Keratinocyte (primary cell): Measurements from ENCODE around the gene TC2N. TPM values are rescaled to one million over a fixed set of nuclear protein-coding genes. Genes with fewer than 3 reads are reported as not detected.

ENCODE experiments used
- DNase-seq: peaks from one replicate; pipeline ENCODE4 v3.0.0-alpha.2; 2011; ENCODE audit warnings: low read depth, missing footprints, low spot score
- FAIRE-seq: peaks from 2 replicates; lab custom pipeline; 2011; peaks lifted over from hg19 to GRCh38; lab: Jason Lieb, UNC
- H2AFZ ChIP-seq: 2 replicates; pipeline ENCODE4 v1.6.0; 2012; ENCODE audit warnings: low read length, control low read depth, inconsistent platforms; ENCODE audit not compliant: control insufficient read depth
- H3K27ac ChIP-seq: 2 replicates; pipeline ENCODE4 v1.5.1; 2011; ENCODE audit warnings: low read length; ENCODE audit not compliant: control insufficient read depth, insufficient read depth
- H3K27me3 ChIP-seq: 3 replicates; pipeline ENCODE4 v1.6.0; 2011; ENCODE audit warnings: low read length; ENCODE audit not compliant: control insufficient read depth, insufficient read depth; ENCODE audit errors: extremely low read depth
- H3K36me3 ChIP-seq, 2 experiments: 2 replicates in 1 of 2; 3 replicates in 1 of 2; pipeline ENCODE4 v1.5.1; 2011; ENCODE audit warnings: low read length in 2 of 2, mild to moderate bottlenecking in 1 of 2; ENCODE audit not compliant: control insufficient read depth in 2 of 2, insufficient read depth in 2 of 2; ENCODE audit errors: extremely low read depth in 1 of 2
- H3K4me1 ChIP-seq: 3 replicates; pipeline ENCODE4 v1.5.1; 2011; ENCODE audit warnings: low read length; ENCODE audit not compliant: control insufficient read depth, insufficient read depth; ENCODE audit errors: extremely low read depth
- H3K4me2 ChIP-seq: 3 replicates; pipeline ENCODE4 v1.6.0; 2011; ENCODE audit warnings: low read depth, low read length; ENCODE audit not compliant: control insufficient read depth, insufficient read depth; ENCODE audit errors: extremely low read depth
- H3K4me3 ChIP-seq, 3 experiments: fragments of 200-600 bp in 1 of 3; sonication (generic) in 1 of 3; 2 replicates in 2 of 3; 3 replicates in 1 of 3; pipeline ENCODE4 v1.5.1; 2011 to 2016; ENCODE audit warnings: low read length in 3 of 3, mild to moderate bottlenecking in 3 of 3, control low read depth in 2 of 3, inconsistent platforms in 1 of 3, low read depth in 1 of 3, mixed read lengths in 1 of 3, mixed run types in 1 of 3, moderate library complexity in 1 of 3; ENCODE audit not compliant: control insufficient read depth in 2 of 3, insufficient read depth in 2 of 3; ENCODE audit errors: extremely low read depth in 1 of 3
- H3K79me2 ChIP-seq: 2 replicates; pipeline ENCODE4 v1.6.0; 2012; ENCODE audit warnings: low read length; ENCODE audit not compliant: control insufficient read depth, insufficient read depth
- H3K9ac ChIP-seq: 3 replicates; pipeline ENCODE4 v1.6.0; 2011; ENCODE audit warnings: low read length; ENCODE audit not compliant: control insufficient read depth, insufficient read depth; ENCODE audit errors: extremely low read depth
- H3K9me1 ChIP-seq: 3 replicates; pipeline ENCODE4 v1.6.0; 2011; ENCODE audit warnings: low read length; ENCODE audit not compliant: control insufficient read depth, insufficient read depth; ENCODE audit errors: extremely low read depth
- H3K9me3 ChIP-seq: 2 replicates; pipeline ENCODE4 v1.5.1; 2012; ENCODE audit warnings: low read depth, low read length; ENCODE audit not compliant: control insufficient read depth
- H4K20me1 ChIP-seq: 3 replicates; pipeline ENCODE4 v1.6.0; 2011; ENCODE audit warnings: low read length; ENCODE audit not compliant: control insufficient read depth, insufficient read depth; ENCODE audit errors: extremely low read depth
- EZH2 ChIP-seq: IDR thresholded peaks from one replicate; pipeline ENCODE4 v1.6.1; 2012; ENCODE audit warnings: inconsistent platforms, mild to moderate bottlenecking, low read length, moderate library complexity
- dilution Hi-C: fragments of 300-500 bp; cut with MboI; formaldehyde crosslinking; loops from one replicate; pipeline ENCODE4 v1.7.0; 2020; ENCODE audit warnings: low sequenced_read_pairs; ENCODE audit not compliant: extremely low pct_ligation_motif_present
- polyA plus RNA-seq, 5 experiments: library from polyadenylated mRNA; depleted of rRNA in 3 of 5; stranded (reverse) in 3 of 5; stranded (forward) in 1 of 5; unstranded in 1 of 5; fragments of >200 nt; gene quantifications; 1 replicate in 1 of 5; 2 replicates in 3 of 5; 3 replicates in 1 of 5; pipeline versions ENCODE4 v1.2.1 to v1.2.3, GENCODE V29; 2011 to 2012; ENCODE audit warnings: missing spikeins in 2 of 5, low read depth in 1 of 5, low replicate concordance in 1 of 5
- TF ChIP-seq, protein P1 (sequence below), 3 experiments: IDR thresholded peaks in 1 of 3; conservative IDR thresholded peaks in 1 of 3; optimal IDR thresholded peaks in 1 of 3; 2 replicates in 2 of 3; 3 replicates in 1 of 3; pipeline versions ENCODE3 to v1.5.1; 2011; ENCODE audit warnings: low read length in 3 of 3, mild to moderate bottlenecking in 3 of 3, moderate library complexity in 2 of 3, control low read depth in 1 of 3, inconsistent platforms in 1 of 3; ENCODE audit not compliant: insufficient read depth in 2 of 3; ENCODE audit errors: extremely low read depth in 1 of 3

Gene TC2N
- polyA plus RNA-seq, 1 donor (not counting 4 experiments of a cell fraction or from before 2014, with no cell fraction given): 22.6 TPM

GRCh38 chr14:91870890-91871289 lies 3.6 kb upstream of the TC2N start:
- Histone ChIP-seq H3K9ac (no peak overlapping the region), H3K9me3 (no peaks in the 10 kb centered on the region), H3K79me2 (no peaks in the 10 kb centered on the region), H3K4me3 (no peak overlapping the region), H3K27ac (no peak overlapping the region), H3K9me1 (no peaks in the 10 kb centered on the region), H3K36me3 (no peaks in the 10 kb centered on the region), H2AFZ (no peak overlapping the region), H4K20me1 (no peaks in the 10 kb centered on the region), H3K4me2 (no peak overlapping the region), H3K4me1 (peaks cover 6% of the 10 kb centered on the region), H3K27me3 (peaks cover 7% of the 10 kb centered on the region)
- no peak for FAIRE-seq
- DNase-seq: no peak
- TF ChIP-seq, protein P1, sequence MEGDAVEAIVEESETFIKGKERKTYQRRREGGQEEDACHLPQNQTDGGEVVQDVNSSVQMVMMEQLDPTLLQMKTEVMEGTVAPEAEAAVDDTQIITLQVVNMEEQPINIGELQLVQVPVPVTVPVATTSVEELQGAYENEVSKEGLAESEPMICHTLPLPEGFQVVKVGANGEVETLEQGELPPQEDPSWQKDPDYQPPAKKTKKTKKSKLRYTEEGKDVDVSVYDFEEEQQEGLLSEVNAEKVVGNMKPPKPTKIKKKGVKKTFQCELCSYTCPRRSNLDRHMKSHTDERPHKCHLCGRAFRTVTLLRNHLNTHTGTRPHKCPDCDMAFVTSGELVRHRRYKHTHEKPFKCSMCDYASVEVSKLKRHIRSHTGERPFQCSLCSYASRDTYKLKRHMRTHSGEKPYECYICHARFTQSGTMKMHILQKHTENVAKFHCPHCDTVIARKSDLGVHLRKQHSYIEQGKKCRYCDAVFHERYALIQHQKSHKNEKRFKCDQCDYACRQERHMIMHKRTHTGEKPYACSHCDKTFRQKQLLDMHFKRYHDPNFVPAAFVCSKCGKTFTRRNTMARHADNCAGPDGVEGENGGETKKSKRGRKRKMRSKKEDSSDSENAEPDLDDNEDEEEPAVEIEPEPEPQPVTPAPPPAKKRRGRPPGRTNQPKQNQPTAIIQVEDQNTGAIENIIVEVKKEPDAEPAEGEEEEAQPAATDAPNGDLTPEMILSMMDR (optimal IDR thresholded peaks at IDR 0.05 in 1 of 3, IDR thresholded peaks at IDR 0.05 in 1 of 3, conservative IDR thresholded peaks at IDR 0.05 in 1 of 3; ENCODE audit: extremely low read depth in 1 of 3, insufficient read depth in 2 of 3, low read length in 3 of 3): no peak
- no peak for TF ChIP-seq EZH2
- dilution Hi-C loops: no loop called here

- TF ChIP-seq, protein P1 (optimal IDR thresholded peaks at IDR 0.05 in 1 of 3, IDR thresholded peaks at IDR 0.05 in 1 of 3, conservative IDR thresholded peaks at IDR 0.05 in 1 of 3; ENCODE audit: extremely low read depth in 1 of 3, insufficient read depth in 2 of 3, low read length in 3 of 3): no peak
- no peak for TF ChIP-seq EZH2
- no peak overlapping the region for H3K27ac ChIP-seq
- no peak for DNase-seq
Observed at GRCh38 chr14:91870001-91870400, 2.7 kb upstream of the TC2N start.

More at GRCh38 chr14:91870001-91870400, 2.7 kb upstream of the TC2N start:
- no peak overlapping the region for H3K4me3 ChIP-seq
- dilution Hi-C loops: no loop called here
- H4K20me1 ChIP-seq: no peaks in the 10 kb centered on the region
- H3K9ac ChIP-seq: no peak overlapping the region
- no peaks in the 10 kb centered on the region for H3K9me1 ChIP-seq
- H3K79me2 ChIP-seq: no peaks in the 10 kb centered on the region
- no peak for FAIRE-seq
- H3K4me2 ChIP-seq: no peak overlapping the region
- no peaks in the 10 kb centered on the region for H3K36me3 ChIP-seq
- H3K4me1 ChIP-seq: peaks cover 6% of the 10 kb centered on the region
- no peaks in the 10 kb centered on the region for H3K9me3 ChIP-seq
- H3K27me3 ChIP-seq: peaks cover 7% of the 10 kb centered on the region
- H2AFZ ChIP-seq: no peak overlapping the region
